Astrocyte of the cerebellum (primary cell): ENCODE results near the gene CEL.
"Not testable (repeated sequence)": the region's sequence is repeated elsewhere in the genome, so short reads cannot be mapped to it uniquely, and the experiment has no call there.

Experiments used
- DNase-seq: peaks from one replicate; pipeline ENCODE4 v3.0.0-alpha.2; 2011; ENCODE audit warnings: low read depth
- H3K4me3 ChIP-seq: 2 replicates; pipeline ENCODE4 v1.5.1; 2011; ENCODE audit warnings: mild to moderate bottlenecking, low read depth, low read length, moderate library complexity
- CTCF ChIP-seq: IDR thresholded peaks from 2 replicates; pipeline ENCODE4 v1.5.1; 2012; ENCODE audit warnings: low read length, low read depth, moderate library complexity, mild to moderate bottlenecking; ENCODE audit errors: missing control alignments
- in situ Hi-C: cut with HindIII; loops from 2 replicates; pipeline ENCODE4 v1.10.0; 2017; ENCODE audit warnings: low sequenced_read_pairs

The CEL gene

DNA sequence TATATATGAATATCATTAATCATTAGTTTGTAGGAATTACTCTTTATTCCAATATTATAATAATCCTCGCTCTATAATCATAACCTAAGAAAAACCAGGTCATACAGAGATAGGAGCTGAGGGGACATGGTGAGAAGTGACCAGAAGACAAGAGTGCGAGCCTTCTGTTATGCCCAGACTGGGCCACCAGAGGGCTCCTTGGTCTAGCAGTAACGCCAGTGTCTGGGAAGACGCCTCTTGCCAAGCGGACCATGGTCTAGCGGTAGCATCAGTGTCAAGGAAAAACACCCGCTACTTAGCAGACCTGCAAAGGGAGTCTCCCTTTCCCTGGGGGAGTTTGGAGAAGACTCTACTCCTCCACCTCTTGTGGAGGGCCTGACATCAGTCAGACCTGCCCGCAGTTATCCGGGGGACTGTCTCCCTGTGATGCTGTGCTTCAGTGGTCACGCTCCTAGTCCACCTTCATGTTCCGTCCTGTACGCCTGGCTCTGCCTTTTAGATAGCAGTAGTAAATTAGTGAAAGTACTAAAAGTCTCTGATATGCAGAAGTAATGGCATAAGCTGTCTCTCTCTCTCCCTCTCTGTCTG, 20.8 kb upstream of the CEL start:
- in situ Hi-C loops, H3K4me3 ChIP-seq, DNase-seq: not testable (repeated sequence)
- peak; percentile 59 for TF ChIP-seq CTCF

DNA sequence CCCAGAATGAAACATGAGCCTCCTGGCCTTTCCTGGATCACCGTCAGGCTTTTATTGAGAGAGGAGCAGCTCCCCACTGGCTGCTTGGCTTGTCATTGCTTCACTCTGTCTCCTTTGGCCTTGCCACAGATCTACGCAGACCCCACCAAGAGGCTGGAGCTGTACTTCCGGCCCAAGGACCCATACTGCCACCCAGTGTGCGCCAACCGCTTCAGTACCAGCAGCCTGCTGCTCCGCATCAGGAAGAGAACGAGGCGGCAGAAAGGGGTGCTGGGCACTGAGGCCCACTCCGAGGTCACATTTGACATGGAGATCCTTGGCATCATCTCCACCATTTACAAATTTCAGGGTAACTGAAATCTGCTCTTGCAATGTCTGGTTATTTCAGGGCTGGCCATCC, 19.8 kb upstream of the CEL start:
- DNase-seq, result no peak
- no peak overlapping the region for H3K4me3 ChIP-seq
- in situ Hi-C loops, result no loop called here
- TF ChIP-seq CTCF, result no peak

GRCh38 chr9:133042676-133043075, 19.1 kb upstream of the CEL start:
- no peak for DNase-seq
- in situ Hi-C loops, result no loop called here
- H3K4me3 ChIP-seq, result no peak overlapping the region

GRCh38 chr9:133043449-133044035, 18.2 kb upstream of the CEL start:
- DNase-seq, result no peak
- in situ Hi-C loops, result no loop called here
- H3K4me3 ChIP-seq, result no peak overlapping the region
- TF ChIP-seq CTCF, result no peak

More at GRCh38 chr9:133042676-133043075, 19.1 kb upstream of the CEL start:
- TF ChIP-seq CTCF, result no peak

- no peak for DNase-seq
- no peak overlapping the region for H3K4me3 ChIP-seq
- in situ Hi-C loops, result no loop called here
- no peak for TF ChIP-seq CTCF
Observed at GRCh38 chr9:133044125-133044524, 17.7 kb upstream of the CEL start.

DNA sequence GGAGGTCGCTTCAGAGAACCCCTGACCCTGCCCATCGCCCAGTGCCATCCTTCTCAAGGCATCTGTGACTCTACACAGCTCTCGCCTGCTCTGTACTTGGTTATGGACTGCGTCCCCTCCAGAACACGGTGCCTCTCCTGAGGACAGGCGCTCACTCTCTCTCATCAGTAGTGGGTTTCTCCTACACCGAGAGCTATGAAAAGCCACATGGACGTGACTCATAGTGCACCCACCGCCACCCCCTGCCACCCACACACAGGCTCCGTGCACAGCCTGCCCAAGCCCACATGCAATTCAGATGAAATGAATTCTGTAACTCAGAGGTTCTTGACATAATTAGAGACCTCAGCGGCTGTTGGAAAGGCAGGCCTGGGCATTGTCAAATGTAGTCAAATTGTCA, 17.1 kb upstream of the CEL start:
- TF ChIP-seq CTCF, result no peak
- in situ Hi-C loops, result no loop called here
- H3K4me3 ChIP-seq, result no peak overlapping the region
- DNase-seq, result no peak
